ENCODE measurements around the gene BRCC3.

Gene BRCC3

GRCh38 chrX:155035688-155036087 lies 35.6 kb upstream of the BRCC3 start:
- no peak for TF ChIP-seq CTCF (IDR thresholded peaks at IDR 0.05; ENCODE audit: low read depth, low read length, poor library complexity, severe bottlenecking)
- TF ChIP-seq EZH2phosphoT487 (IDR thresholded peaks at IDR 0.05; ENCODE audit: borderline replicate concordance, low read length) = no peak
- H3K4me1 ChIP-seq (ENCODE audit: control insufficient read depth, low read length) = no peaks in the 10 kb centered on the region
- peaks cover 65% of the 10 kb centered on the region for H3K79me2 ChIP-seq (ENCODE audit: control insufficient read depth, low read length)

GRCh38 chrX:155046129-155046810 lies 25.0 kb upstream of the BRCC3 start:
- H3K9me3 ChIP-seq (ENCODE audit: control insufficient read depth, insufficient read depth, low read length) = no peaks in the 10 kb centered on the region
- no peaks in the 10 kb centered on the region for H4K20me1 ChIP-seq (ENCODE audit: control insufficient read depth, insufficient read depth, low read depth, low read length)
- no peaks in the 10 kb centered on the region for H3K27me3 ChIP-seq (ENCODE audit: control insufficient read depth, low read length)
- H3F3A ChIP-seq (ENCODE audit: control insufficient read depth, insufficient read depth) = no peaks in the 10 kb centered on the region
- TF ChIP-seq CTCF (IDR thresholded peaks at IDR 0.05; ENCODE audit: low read depth, low read length, poor library complexity, severe bottlenecking) (no peak), EZH2phosphoT487 (IDR thresholded peaks at IDR 0.05; ENCODE audit: borderline replicate concordance, low read length) (no peak)
- H3K4me3 ChIP-seq (ENCODE audit: low read length) = no peak overlapping the region
- peaks cover 3% of the 10 kb centered on the region; the same call in 1 of the 2 replicates for H3K4me1 ChIP-seq (ENCODE audit: control insufficient read depth, low read length)
- no peak overlapping the region for H3K27ac ChIP-seq (ENCODE audit: low read depth, low read length)
- peaks cover 6% of the 10 kb centered on the region for H3K79me2 ChIP-seq (ENCODE audit: control insufficient read depth, low read length)
- no peaks in the 10 kb centered on the region for H3K9me2 ChIP-seq (replicated peaks; ENCODE audit: control insufficient read depth, low read length)
- H3K4me2 ChIP-seq (ENCODE audit: low read length) = no peak overlapping the region
- peaks cover 3% of the 10 kb centered on the region; the same call in 1 of the 2 replicates for H3K36me3 ChIP-seq (ENCODE audit: control insufficient read depth, low read length)

More at GRCh38 chrX:155035688-155036087, 35.6 kb upstream of the BRCC3 start:
- no peaks in the 10 kb centered on the region for H4K20me1 ChIP-seq (ENCODE audit: control insufficient read depth, insufficient read depth, low read depth, low read length)
- H3K9me2 ChIP-seq (replicated peaks; ENCODE audit: control insufficient read depth, low read length) = no peaks in the 10 kb centered on the region
- H3K4me3 ChIP-seq (ENCODE audit: low read length) = no peak overlapping the region
- H3K36me3 ChIP-seq (ENCODE audit: control insufficient read depth, low read length) = peaks cover 35% of the 10 kb centered on the region
- H3K4me2 ChIP-seq (ENCODE audit: low read length) = no peak overlapping the region
- no peaks in the 10 kb centered on the region for H3K27me3 ChIP-seq (ENCODE audit: control insufficient read depth, low read length)
- H3F3A ChIP-seq (ENCODE audit: control insufficient read depth, insufficient read depth) = no peaks in the 10 kb centered on the region
- H3K9me3 ChIP-seq (ENCODE audit: control insufficient read depth, insufficient read depth, low read length) = no peaks in the 10 kb centered on the region
- H3K27ac ChIP-seq (ENCODE audit: low read depth, low read length) = no peak overlapping the region

DNA sequence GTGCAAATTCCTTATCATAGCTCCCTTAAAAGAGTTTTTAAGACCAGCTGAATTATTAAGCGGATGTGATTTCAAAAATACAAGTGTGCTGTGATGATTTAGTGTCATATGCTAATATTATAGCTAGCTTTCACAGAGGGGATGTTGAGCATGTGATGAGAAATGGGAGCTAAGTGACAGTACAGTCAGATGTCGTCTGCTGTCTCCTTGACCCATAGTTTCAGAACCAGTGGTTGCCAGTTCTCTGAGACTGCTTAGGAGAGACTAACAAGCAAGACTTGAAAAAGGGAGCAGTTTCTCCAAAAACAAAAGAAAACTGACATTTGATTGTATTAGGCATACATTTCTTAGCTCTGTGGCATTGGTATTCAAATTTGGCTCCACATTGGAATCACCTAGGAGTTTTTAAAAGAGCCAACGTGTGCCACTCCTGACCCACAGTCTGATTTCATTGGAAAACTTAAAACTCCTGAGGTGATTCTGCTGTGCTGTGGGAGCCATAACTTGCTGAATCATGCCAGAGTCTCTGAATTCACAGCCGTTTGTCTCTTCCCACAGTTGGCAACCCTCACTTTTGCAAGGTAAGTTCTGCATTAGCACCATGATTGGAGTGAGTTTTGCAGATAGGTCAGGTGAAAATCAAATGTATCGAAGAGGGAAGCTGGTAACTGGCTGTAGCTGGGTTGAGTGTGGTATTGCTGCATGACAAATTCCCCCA lies 24.3 kb upstream of the BRCC3 start:
- Histone ChIP-seq H3K9me3 (ENCODE audit: control insufficient read depth, insufficient read depth, low read length) (no peaks in the 10 kb centered on the region), H3K36me3 (ENCODE audit: control insufficient read depth, low read length) (peaks cover 8% of the 10 kb centered on the region; the same call in 1 of the 2 replicates), H3K4me3 (ENCODE audit: low read length) (no peak overlapping the region), H3K4me2 (ENCODE audit: low read length) (no peak overlapping the region), H3K27ac (ENCODE audit: low read depth, low read length) (no peak overlapping the region), H3K27me3 (ENCODE audit: control insufficient read depth, low read length) (no peaks in the 10 kb centered on the region), H3F3A (ENCODE audit: control insufficient read depth, insufficient read depth) (no peaks in the 10 kb centered on the region), H3K79me2 (ENCODE audit: control insufficient read depth, low read length) (peaks cover 3% of the 10 kb centered on the region), H3K9me2 (replicated peaks; ENCODE audit: control insufficient read depth, low read length) (no peaks in the 10 kb centered on the region), H3K4me1 (ENCODE audit: control insufficient read depth, low read length) (peaks cover 3% of the 10 kb centered on the region; the same call in 1 of the 2 replicates), H4K20me1 (ENCODE audit: control insufficient read depth, insufficient read depth, low read depth, low read length) (no peaks in the 10 kb centered on the region)
- TF ChIP-seq EZH2phosphoT487 (IDR thresholded peaks at IDR 0.05; ENCODE audit: borderline replicate concordance, low read length) (no peak), CTCF (IDR thresholded peaks at IDR 0.05; ENCODE audit: low read depth, low read length, poor library complexity, severe bottlenecking) (no peak)
